GM19023 (cell line): Measurements from ENCODE around the gene ARHGAP26.

Experiments
- ATAC-seq: cut with Tn5 transposase; IDR thresholded peaks from one replicate; pipeline ENCODE4 v1.9.1; 2021; ENCODE audit warnings: mild to moderate bottlenecking, moderate library complexity; ENCODE audit not compliant: unreplicated experiment

Gene ARHGAP26

GRCh38 chr5:143173139-143173889 lies 403.1 kb downstream of the ARHGAP26 start:
- ATAC-seq: no peak

GRCh38 chr5:143174714-143175398 lies 404.7 kb downstream of the ARHGAP26 start:
- peak; percentile 96 for ATAC-seq

GRCh38 chr5:143176048-143176447 lies 405.9 kb downstream of the ARHGAP26 start:
- no peak for ATAC-seq

- ATAC-seq: no peak
Measured at GRCh38 chr5:143177263-143177983, 407.2 kb downstream of the ARHGAP26 start.

- ATAC-seq: no peak
Measured at GRCh38 chr5:143179126-143179740, 409.1 kb downstream of the ARHGAP26 start.

GRCh38 chr5:143180751-143181150 lies 410.6 kb downstream of the ARHGAP26 start:
- ATAC-seq: no peak

- ATAC-seq: no peak
Measured at GRCh38 chr5:143181173-143181572, 411.0 kb downstream of the ARHGAP26 start.

- ATAC-seq: no peak
Measured at GRCh38 chr5:143182106-143182505, 411.9 kb downstream of the ARHGAP26 start.

- peak; percentile 57 for ATAC-seq
Measured at GRCh38 chr5:143182901-143183820, 413.0 kb downstream of the ARHGAP26 start.

- no peak for ATAC-seq
Measured at GRCh38 chr5:143183989-143184388, 413.8 kb downstream of the ARHGAP26 start.

GRCh38 chr5:143186623-143187022 lies 416.4 kb downstream of the ARHGAP26 start:
- no peak for ATAC-seq

- ATAC-seq: no peak
Measured at GRCh38 chr5:143187495-143187894, 417.3 kb downstream of the ARHGAP26 start.

GRCh38 chr5:143188083-143188482 lies 417.9 kb downstream of the ARHGAP26 start:
- ATAC-seq: no peak

GRCh38 chr5:143188692-143189091 lies 418.5 kb downstream of the ARHGAP26 start:
- ATAC-seq: no peak

- ATAC-seq: no peak
Measured at GRCh38 chr5:143190260-143190810, 420.2 kb downstream of the ARHGAP26 start.

- ATAC-seq: no peak
Measured at GRCh38 chr5:143191720-143192119, 421.5 kb downstream of the ARHGAP26 start.

- no peak for ATAC-seq
Measured at GRCh38 chr5:143192191-143192900, 422.2 kb downstream of the ARHGAP26 start.

GRCh38 chr5:143194206-143194605 lies 424.0 kb downstream of the ARHGAP26 start:
- no peak for ATAC-seq

GRCh38 chr5:143194713-143195112 lies 424.5 kb downstream of the ARHGAP26 start:
- no peak for ATAC-seq
